ENCODE measurements around the gene PPM1H. TPM values are rescaled to one million over a fixed set of nuclear protein-coding genes. Genes with fewer than 3 reads are reported as not detected.

The PPM1H gene
- total RNA-seq, 1 experiment from 2014 or later = 37.1 TPM

GRCh38 chr12:62673028-62673815 lies 261.7 kb downstream of the PPM1H start (continued):
- TF ChIP-seq RELA (CRISPR knock-in tag; IDR thresholded peaks at IDR 0.05; ENCODE audit: borderline replicate concordance) (no peak), ZMAT4 (CRISPR knock-in tag; IDR thresholded peaks at IDR 0.05) (no peak), NFE2L1 (CRISPR knock-in tag; IDR thresholded peaks at IDR 0.05) (no peak), PRDM15 (CRISPR knock-in tag; IDR thresholded peaks at IDR 0.05) (no peak), ERG (CRISPR knock-in tag; IDR thresholded peaks at IDR 0.05) (no peak)

- CTCF ChIA-PET = no interaction called here
- ATAC-seq = no peak
- TF ChIP-seq ZBTB21 (CRISPR knock-in tag; IDR thresholded peaks at IDR 0.05; ENCODE audit: borderline replicate concordance) = no peak
- TF ChIP-seq, protein P1, sequence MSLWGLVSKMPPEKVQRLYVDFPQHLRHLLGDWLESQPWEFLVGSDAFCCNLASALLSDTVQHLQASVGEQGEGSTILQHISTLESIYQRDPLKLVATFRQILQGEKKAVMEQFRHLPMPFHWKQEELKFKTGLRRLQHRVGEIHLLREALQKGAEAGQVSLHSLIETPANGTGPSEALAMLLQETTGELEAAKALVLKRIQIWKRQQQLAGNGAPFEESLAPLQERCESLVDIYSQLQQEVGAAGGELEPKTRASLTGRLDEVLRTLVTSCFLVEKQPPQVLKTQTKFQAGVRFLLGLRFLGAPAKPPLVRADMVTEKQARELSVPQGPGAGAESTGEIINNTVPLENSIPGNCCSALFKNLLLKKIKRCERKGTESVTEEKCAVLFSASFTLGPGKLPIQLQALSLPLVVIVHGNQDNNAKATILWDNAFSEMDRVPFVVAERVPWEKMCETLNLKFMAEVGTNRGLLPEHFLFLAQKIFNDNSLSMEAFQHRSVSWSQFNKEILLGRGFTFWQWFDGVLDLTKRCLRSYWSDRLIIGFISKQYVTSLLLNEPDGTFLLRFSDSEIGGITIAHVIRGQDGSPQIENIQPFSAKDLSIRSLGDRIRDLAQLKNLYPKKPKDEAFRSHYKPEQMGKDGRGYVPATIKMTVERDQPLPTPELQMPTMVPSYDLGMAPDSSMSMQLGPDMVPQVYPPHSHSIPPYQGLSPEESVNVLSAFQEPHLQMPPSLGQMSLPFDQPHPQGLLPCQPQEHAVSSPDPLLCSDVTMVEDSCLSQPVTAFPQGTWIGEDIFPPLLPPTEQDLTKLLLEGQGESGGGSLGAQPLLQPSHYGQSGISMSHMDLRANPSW (CRISPR knock-in tag; conservative IDR thresholded peaks at IDR 0.05; ENCODE audit: low read depth) = no peak
- TF ChIP-seq MAX (CRISPR knock-in tag; IDR thresholded peaks at IDR 0.05) = no peak
- no peak for TF ChIP-seq ESRRA (CRISPR knock-in tag; IDR thresholded peaks at IDR 0.05; ENCODE audit: borderline replicate concordance)
- TF ChIP-seq EMX1 (CRISPR knock-in tag; IDR thresholded peaks at IDR 0.05) = no peak
- TF ChIP-seq, protein P2, sequence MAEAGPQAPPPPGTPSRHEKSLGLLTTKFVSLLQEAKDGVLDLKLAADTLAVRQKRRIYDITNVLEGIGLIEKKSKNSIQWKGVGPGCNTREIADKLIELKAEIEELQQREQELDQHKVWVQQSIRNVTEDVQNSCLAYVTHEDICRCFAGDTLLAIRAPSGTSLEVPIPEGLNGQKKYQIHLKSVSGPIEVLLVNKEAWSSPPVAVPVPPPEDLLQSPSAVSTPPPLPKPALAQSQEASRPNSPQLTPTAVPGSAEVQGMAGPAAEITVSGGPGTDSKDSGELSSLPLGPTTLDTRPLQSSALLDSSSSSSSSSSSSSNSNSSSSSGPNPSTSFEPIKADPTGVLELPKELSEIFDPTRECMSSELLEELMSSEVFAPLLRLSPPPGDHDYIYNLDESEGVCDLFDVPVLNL (CRISPR knock-in tag; IDR thresholded peaks at IDR 0.05; ENCODE audit: borderline replicate concordance, low read depth) = no peak
- no peak for TF ChIP-seq OVOL2 (CRISPR knock-in tag; IDR thresholded peaks at IDR 0.05; ENCODE audit: borderline replicate concordance)
- TF ChIP-seq ZMAT4 (CRISPR knock-in tag; IDR thresholded peaks at IDR 0.05) = no peak
- no peak for TF ChIP-seq ATF2 (CRISPR knock-in tag; IDR thresholded peaks at IDR 0.05; ENCODE audit: borderline replicate concordance, low read depth)
- no peak for TF ChIP-seq IRF2 (CRISPR knock-in tag; IDR thresholded peaks at IDR 0.05; ENCODE audit: borderline replicate concordance, low read depth)
- no peak for TF ChIP-seq MYBL2 (CRISPR knock-in tag; IDR thresholded peaks at IDR 0.05)
- no peak for TF ChIP-seq TEAD4 (CRISPR knock-in tag; IDR thresholded peaks at IDR 0.05)
- TF ChIP-seq, protein P3, sequence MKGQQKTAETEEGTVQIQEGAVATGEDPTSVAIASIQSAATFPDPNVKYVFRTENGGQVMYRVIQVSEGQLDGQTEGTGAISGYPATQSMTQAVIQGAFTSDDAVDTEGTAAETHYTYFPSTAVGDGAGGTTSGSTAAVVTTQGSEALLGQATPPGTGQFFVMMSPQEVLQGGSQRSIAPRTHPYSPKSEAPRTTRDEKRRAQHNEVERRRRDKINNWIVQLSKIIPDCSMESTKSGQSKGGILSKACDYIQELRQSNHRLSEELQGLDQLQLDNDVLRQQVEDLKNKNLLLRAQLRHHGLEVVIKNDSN (CRISPR knock-in tag; IDR thresholded peaks at IDR 0.05) = no peak
- TF ChIP-seq, protein P4, sequence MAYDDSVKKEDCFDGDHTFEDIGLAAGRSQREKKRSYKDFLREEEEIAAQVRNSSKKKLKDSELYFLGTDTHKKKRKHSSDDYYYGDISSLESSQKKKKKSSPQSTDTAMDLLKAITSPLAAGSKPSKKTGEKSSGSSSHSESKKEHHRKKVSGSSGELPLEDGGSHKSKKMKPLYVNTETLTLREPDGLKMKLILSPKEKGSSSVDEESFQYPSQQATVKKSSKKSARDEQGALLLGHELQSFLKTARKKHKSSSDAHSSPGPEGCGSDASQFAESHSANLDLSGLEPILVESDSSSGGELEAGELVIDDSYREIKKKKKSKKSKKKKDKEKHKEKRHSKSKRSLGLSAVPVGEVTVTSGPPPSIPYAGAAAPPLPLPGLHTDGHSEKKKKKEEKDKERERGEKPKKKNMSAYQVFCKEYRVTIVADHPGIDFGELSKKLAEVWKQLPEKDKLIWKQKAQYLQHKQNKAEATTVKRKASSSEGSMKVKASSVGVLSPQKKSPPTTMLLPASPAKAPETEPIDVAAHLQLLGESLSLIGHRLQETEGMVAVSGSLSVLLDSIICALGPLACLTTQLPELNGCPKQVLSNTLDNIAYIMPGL (CRISPR knock-in tag; IDR thresholded peaks at IDR 0.05) = no peak
- Mint-ChIP-seq H3K27me3 (ENCODE audit: low read depth) (no peaks in the 10 kb centered on the region), H3K27ac (no peak overlapping the region), H3K36me3 (peaks cover 43% of the 10 kb centered on the region), H3K4me1 (peaks cover 27% of the 10 kb centered on the region), H3K4me3 (no peak overlapping the region), H3K9me3 (peaks cover 6% of the 10 kb centered on the region; the same call in 1 of the 2 replicates)
- DNase-seq (ENCODE audit: low spot score) = no peak
- POLR2A ChIA-PET = no interaction called here
These were observed 263.8 kb downstream of the PPM1H start for GRCh38 chr12:62670986-62671720.

Measured in WTC11 (cell line).